ENCODE measurements around the gene FBXO44. TPM values are rescaled to one million over a fixed set of nuclear protein-coding genes. Genes with fewer than 3 reads are reported as not detected.

The FBXO44 gene
- total and polyA plus RNA-seq, 8 donors = 12.1 to 21.1 (median 14.6) TPM

DNA sequence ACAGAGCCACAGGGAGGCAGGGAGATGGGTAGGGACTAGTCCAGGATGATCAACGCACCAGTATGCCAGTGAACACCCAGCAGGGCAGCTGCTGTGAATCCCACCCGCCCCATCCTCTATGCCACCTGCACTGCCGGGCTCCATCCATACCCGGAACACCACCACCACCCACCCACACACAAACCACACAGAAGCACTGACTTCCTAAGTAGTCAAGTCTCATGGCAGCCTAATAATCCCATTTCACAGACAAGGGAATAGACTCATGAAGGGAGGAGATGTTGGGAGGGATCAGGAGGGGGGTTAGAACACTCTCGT is 43.2 kb downstream of the FBXO44 start:
- H3K4me3 ChIP-seq = no peak overlapping the region
- ATAC-seq = no peak
- H3K36me3 ChIP-seq = no peaks in the 10 kb centered on the region
- no peak for DNase-seq
- intact Hi-C loops (cut with DNase I) = no loop called here
- no peaks in the 10 kb centered on the region for H3K9me3 ChIP-seq
- H3K27me3 ChIP-seq = peaks cover 20 to 56% of the 10 kb centered on the region in 2 donors
- H3K27ac ChIP-seq = no peak overlapping the region
- H3K4me1 ChIP-seq = peaks cover 0 to 5% of the 10 kb centered on the region in 2 donors
- TF ChIP-seq, protein P1, sequence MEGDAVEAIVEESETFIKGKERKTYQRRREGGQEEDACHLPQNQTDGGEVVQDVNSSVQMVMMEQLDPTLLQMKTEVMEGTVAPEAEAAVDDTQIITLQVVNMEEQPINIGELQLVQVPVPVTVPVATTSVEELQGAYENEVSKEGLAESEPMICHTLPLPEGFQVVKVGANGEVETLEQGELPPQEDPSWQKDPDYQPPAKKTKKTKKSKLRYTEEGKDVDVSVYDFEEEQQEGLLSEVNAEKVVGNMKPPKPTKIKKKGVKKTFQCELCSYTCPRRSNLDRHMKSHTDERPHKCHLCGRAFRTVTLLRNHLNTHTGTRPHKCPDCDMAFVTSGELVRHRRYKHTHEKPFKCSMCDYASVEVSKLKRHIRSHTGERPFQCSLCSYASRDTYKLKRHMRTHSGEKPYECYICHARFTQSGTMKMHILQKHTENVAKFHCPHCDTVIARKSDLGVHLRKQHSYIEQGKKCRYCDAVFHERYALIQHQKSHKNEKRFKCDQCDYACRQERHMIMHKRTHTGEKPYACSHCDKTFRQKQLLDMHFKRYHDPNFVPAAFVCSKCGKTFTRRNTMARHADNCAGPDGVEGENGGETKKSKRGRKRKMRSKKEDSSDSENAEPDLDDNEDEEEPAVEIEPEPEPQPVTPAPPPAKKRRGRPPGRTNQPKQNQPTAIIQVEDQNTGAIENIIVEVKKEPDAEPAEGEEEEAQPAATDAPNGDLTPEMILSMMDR (IDR thresholded peaks at IDR 0.05) = no peak

DNA sequence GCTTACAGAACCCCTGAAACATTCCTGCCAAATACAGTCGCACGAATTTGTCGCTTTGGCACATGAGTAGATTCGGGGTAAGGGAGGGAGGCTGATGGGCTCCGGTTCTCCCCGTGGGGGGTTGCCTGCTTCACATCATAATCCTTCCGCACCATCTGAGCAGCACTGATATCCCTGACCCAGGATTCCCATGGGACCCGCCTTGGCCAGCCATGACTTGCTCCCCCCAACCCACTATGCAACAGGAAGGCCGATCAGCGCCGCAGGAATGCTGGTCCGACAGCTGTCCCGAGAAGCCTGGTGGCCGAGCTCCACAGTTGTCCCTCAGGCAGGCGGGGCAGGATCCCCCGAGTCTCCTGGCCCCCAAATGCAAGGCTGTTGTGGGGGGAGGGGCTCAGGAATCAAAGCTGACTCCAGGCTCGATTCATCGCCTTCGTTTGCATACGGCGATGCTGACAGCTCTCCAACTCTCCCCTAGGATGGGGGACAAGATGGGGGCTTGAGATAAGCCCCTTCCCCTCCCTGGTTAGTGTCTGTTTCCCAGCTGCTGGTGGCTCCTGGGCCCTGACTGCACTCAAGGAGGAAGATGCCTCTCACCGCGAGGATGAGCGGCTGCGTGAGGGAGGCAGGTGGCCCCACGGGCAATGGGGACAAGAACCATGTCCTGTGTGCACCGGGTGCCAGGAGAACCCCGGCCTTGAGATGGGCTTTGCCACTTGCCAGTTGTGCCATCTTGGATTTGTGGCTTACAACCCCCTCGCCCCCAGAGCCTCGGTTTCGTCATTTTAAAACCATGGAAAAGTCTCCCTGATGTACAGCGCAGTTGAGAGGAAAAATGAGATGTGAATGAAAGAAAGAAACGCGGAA is 46.2 kb downstream of the FBXO44 start:
- Histone ChIP-seq H3K27ac (no peak overlapping the region), H3K27me3 (peaks cover 11 to 62% of the 10 kb centered on the region in 2 donors), H3K9me3 (no peaks in the 10 kb centered on the region), H3K4me3 (no peak overlapping the region), H3K36me3 (no peaks in the 10 kb centered on the region), H3K4me1 (no peaks in the 10 kb centered on the region)
- no peak for DNase-seq
- ATAC-seq = no peak
- intact Hi-C loops (cut with DNase I) = no loop called here
- TF ChIP-seq, protein P1 (IDR thresholded peaks at IDR 0.05) = no peak

DNA sequence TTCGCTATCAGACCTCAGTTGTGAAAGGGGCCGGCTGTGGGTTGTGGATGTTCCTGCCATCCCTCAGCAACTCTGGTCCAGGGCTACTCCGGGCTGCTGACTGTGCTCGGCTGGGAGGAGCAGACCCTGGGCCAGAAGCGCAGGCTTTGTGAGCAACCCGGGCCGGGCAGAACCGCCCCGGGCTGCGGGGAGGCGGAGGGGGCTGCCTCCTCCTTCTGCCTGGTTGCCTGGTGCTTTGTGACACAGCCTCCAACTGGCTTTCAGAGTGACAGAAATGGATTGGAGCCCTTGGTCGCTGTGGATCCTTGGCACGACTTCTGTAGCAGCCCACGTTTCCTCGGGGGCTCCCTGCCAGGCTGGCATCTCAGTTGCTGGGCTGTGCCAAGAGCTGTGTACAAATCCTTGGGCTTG is 46.9 kb downstream of the FBXO44 start:
- H3K27me3 ChIP-seq = peaks cover 11 to 62% of the 10 kb centered on the region in 2 donors
- peak; percentile 38 for ATAC-seq
- intact Hi-C loops (cut with DNase I) = no loop called here

DNA sequence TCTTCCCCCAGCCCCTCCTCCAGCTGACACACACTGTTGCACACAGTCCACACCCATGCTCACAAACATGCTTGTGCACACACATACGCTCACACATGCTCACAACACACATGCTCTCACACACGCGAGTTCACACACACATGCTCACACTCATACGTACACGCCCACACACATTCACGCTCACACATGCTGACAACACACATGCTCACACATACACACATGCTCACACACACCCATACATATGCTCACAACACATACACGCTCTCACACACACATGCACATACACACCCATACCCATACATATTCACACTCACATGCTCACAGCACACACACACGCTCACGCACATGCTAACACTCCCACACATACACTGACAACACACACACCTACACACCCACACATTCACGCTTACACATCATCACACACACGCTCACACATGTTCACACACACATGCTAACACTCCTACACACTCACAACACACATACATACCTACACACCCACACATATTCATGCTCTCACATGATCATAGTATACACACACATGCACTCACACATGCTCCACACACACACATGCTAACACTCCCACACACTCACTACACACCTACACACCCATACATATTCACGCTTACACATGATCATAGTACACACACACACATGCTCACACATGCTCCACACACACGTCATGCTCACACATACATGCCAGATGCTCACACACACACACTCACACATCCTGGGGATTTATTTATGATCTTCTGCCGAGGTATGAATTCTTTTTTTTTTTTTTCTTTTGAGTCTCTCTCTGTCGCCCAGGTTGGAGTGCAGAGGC is 47.5 kb downstream of the FBXO44 start:
- Histone ChIP-seq H3K36me3 (no peaks in the 10 kb centered on the region), H3K4me1 (no peaks in the 10 kb centered on the region), H3K4me3 (no peak overlapping the region), H3K27ac (no peak overlapping the region), H3K27me3 (peaks cover 11 to 62% of the 10 kb centered on the region in 2 donors), H3K9me3 (no peaks in the 10 kb centered on the region)
- DNase-seq = no peak
- ATAC-seq = no peak
- intact Hi-C loops (cut with DNase I) = no loop called here
- TF ChIP-seq, protein P1 (IDR thresholded peaks at IDR 0.05) = no peak

More for the DNA sequence above, 46.9 kb downstream of the FBXO44 start:
- no peak for DNase-seq
- Histone ChIP-seq H3K27ac (no peak overlapping the region), H3K4me3 (no peak overlapping the region), H3K36me3 (no peaks in the 10 kb centered on the region), H3K4me1 (no peaks in the 10 kb centered on the region), H3K9me3 (no peaks in the 10 kb centered on the region)
- TF ChIP-seq, protein P1 (IDR thresholded peaks at IDR 0.05) = no peak

Data from left lung (tissue), 10 donors.